ENCODE results near the gene PRKAG2. TPM values are rescaled to one million over a fixed set of nuclear protein-coding genes. Genes with fewer than 3 reads are reported as not detected.

Gene PRKAG2
- total RNA-seq, 1 donor from 2014 or later: 22.0 TPM

Other genes with a start within 250 kb of the PRKAG2 start
- not detected in 2 replicates for gene GALNTL5, start 79.3 kb upstream of the PRKAG2 start, total RNA-seq
- 33.4 and 37.8 TPM in 2 replicates for gene GALNT11, start 148.6 kb upstream of the PRKAG2 start, total RNA-seq

Data from pulmonary artery endothelial cell (primary cell).